NT2/D1 (cell line): ENCODE data around the gene VEPH1.
A peak's percentile ranks its signal among the peaks of the same experiment; 100 is the strongest.

Experiments used
- DNase-seq: peaks from one replicate; pipeline ENCODE4 v3.0.0-alpha.2; 2011; ENCODE audit warnings: low read depth, low spot score
- H3K27me3 ChIP-seq: 2 replicates; pipeline ENCODE4 v1.6.0; 2011; ENCODE audit warnings: mild to moderate bottlenecking; ENCODE audit not compliant: insufficient read length, insufficient read depth
- H3K36me3 ChIP-seq: 2 replicates; pipeline ENCODE4 v1.6.1; 2011; ENCODE audit warnings: mild to moderate bottlenecking, low read length, mixed read lengths; ENCODE audit not compliant: insufficient read depth, insufficient read length
- H3K4me1 ChIP-seq: 2 replicates; pipeline ENCODE4 v1.5.1; 2011; ENCODE audit not compliant: insufficient read depth, insufficient read length
- H3K4me3 ChIP-seq: 2 replicates; pipeline ENCODE4 v1.5.1; 2011; ENCODE audit warnings: low read depth; ENCODE audit not compliant: insufficient read length
- H3K9ac ChIP-seq: 2 replicates; pipeline ENCODE4 v1.6.0; 2011; ENCODE audit warnings: low read depth; ENCODE audit not compliant: insufficient read length
- H3K9me3 ChIP-seq: 2 replicates; pipeline ENCODE4 v1.5.1; 2011; ENCODE audit warnings: mild to moderate bottlenecking, low read length; ENCODE audit not compliant: insufficient read depth
- SUZ12 ChIP-seq: IDR thresholded peaks from 2 replicates; pipeline ENCODE4 v1.6.1; 2011; ENCODE audit not compliant: insufficient read length, insufficient read depth; ENCODE audit errors: extremely low read depth
- YY1 ChIP-seq: IDR thresholded peaks from 2 replicates; pipeline ENCODE4 v1.6.1; 2011; ENCODE audit not compliant: insufficient read length, insufficient read depth
- ZNF274 ChIP-seq: IDR thresholded peaks from 2 replicates; pipeline ENCODE4 v1.6.1; 2011; ENCODE audit warnings: mild to moderate bottlenecking, low read depth, low read length

VEPH1 gene

GRCh38 chr3:157502916-157503595, at the start of gene VEPH1:
VEPH1 (minus strand) TSS chr3:157503416; CDS start chr3:157495349, 8,067 bp downstream.
- Histone ChIP-seq H3K36me3 (no peaks in the 10 kb centered on the region), H3K9me3 (no peaks in the 10 kb centered on the region), H3K4me3 (no peak within 1 kb of the TSS), H3K27me3 (peaks cover 6% of the 10 kb centered on the region), H3K9ac (no peak within 1 kb of the TSS), H3K4me1 (no peaks in the 10 kb centered on the region)
- peak; percentile 25 for DNase-seq
- TF ChIP-seq SUZ12 (no peak), ZNF274 (no peak), YY1 (no peak)

GRCh38 chr3:157551961-157552360, 48.7 kb upstream of the VEPH1 start:
- Histone ChIP-seq H3K27me3 (no peaks in the 10 kb centered on the region), H3K9ac (no peak overlapping the region), H3K4me1 (no peaks in the 10 kb centered on the region), H3K4me3 (no peak overlapping the region), H3K9me3 (peaks cover 11% of the 10 kb centered on the region), H3K36me3 (no peaks in the 10 kb centered on the region)
- no peak for DNase-seq
- TF ChIP-seq SUZ12 (no peak), ZNF274 (no peak), YY1 (no peak)

GRCh38 chr3:157549498-157549897, 46.3 kb upstream of the VEPH1 start:
- Histone ChIP-seq H3K9ac (no peak overlapping the region), H3K27me3 (no peaks in the 10 kb centered on the region), H3K4me1 (no peaks in the 10 kb centered on the region), H3K9me3 (no peaks in the 10 kb centered on the region; the same call in 1 of the 2 replicates), H3K36me3 (no peaks in the 10 kb centered on the region), H3K4me3 (no peak overlapping the region)
- TF ChIP-seq SUZ12: no peak
- no peak for TF ChIP-seq ZNF274
- TF ChIP-seq YY1: no peak
- no peak for DNase-seq

- DNase-seq: no peak
- Histone ChIP-seq H3K27me3 (no peaks in the 10 kb centered on the region), H3K4me3 (no peak overlapping the region), H3K36me3 (no peaks in the 10 kb centered on the region), H3K4me1 (peaks cover 3% of the 10 kb centered on the region), H3K9ac (no peak overlapping the region), H3K9me3 (peaks cover 9% of the 10 kb centered on the region)
- TF ChIP-seq SUZ12 (no peak), YY1 (no peak), ZNF274 (no peak)
Observed at GRCh38 chr3:157544501-157545130, 41.4 kb upstream of the VEPH1 start.

- no peaks in the 10 kb centered on the region for H3K27me3 ChIP-seq
- TF ChIP-seq YY1 (no peak), ZNF274 (no peak), SUZ12 (no peak)
- H3K9me3 ChIP-seq: peaks cover 9% of the 10 kb centered on the region; the same call in 1 of the 2 replicates
- H3K4me1 ChIP-seq: peaks cover 3% of the 10 kb centered on the region
- H3K9ac ChIP-seq: peak overlapping the region; percentile 72
- H3K36me3 ChIP-seq: no peaks in the 10 kb centered on the region
- no peak for DNase-seq
- H3K4me3 ChIP-seq: peak overlapping the region; percentile 60
Observed at GRCh38 chr3:157543501-157544035, 40.4 kb upstream of the VEPH1 start.

GRCh38 chr3:157542711-157543500, 39.7 kb upstream of the VEPH1 start:
- Histone ChIP-seq H3K4me3 (peak overlapping the region; percentile 60), H3K9me3 (peaks cover 9% of the 10 kb centered on the region; the same call in 1 of the 2 replicates), H3K27me3 (no peaks in the 10 kb centered on the region), H3K36me3 (no peaks in the 10 kb centered on the region), H3K4me1 (peaks cover 3% of the 10 kb centered on the region), H3K9ac (peak overlapping the region; percentile 72)
- no peak for DNase-seq
- no peak for TF ChIP-seq YY1
- TF ChIP-seq ZNF274: no peak
- no peak for TF ChIP-seq SUZ12

GRCh38 chr3:157541506-157542236, 38.5 kb upstream of the VEPH1 start:
- H3K9ac ChIP-seq: no peak overlapping the region
- H3K4me1 ChIP-seq: peaks cover 3% of the 10 kb centered on the region
- DNase-seq: no peak
- no peak overlapping the region for H3K4me3 ChIP-seq
- no peaks in the 10 kb centered on the region for H3K36me3 ChIP-seq
- no peaks in the 10 kb centered on the region for H3K27me3 ChIP-seq
- TF ChIP-seq ZNF274 (no peak), YY1 (no peak), SUZ12 (no peak)
- peaks cover 9% of the 10 kb centered on the region; the same call in 1 of the 2 replicates for H3K9me3 ChIP-seq
